Measurements from ENCODE around the gene KMT5B. TPM values are rescaled to one million over a fixed set of nuclear protein-coding genes. Genes with fewer than 3 reads are reported as not detected.
"Not testable (repeated sequence)": the region's sequence is repeated elsewhere in the genome, so short reads cannot be mapped to it uniquely, and the experiment has no call there.

KMT5B gene
- 52.2 TPM for total RNA-seq

DNA sequence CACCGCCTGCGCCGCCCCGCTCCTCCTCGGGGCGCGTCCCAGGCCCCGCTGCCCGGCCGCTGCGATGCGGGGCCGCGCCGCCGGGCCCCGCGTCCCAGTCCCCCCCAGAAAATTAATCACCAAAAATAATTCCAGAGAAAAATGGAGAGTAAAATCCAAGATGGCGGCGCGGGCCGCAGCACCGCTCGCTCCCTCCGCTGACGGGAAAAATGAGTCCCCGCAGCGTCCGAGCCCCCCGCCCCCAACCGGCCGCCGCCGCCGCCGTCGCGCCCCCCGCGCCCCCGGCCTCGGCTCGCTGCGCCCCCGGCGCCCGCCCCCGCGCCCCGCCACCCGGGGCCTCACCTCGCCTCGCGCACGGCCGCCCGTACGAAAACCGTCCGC is at the start of gene KMT5B:
KMT5B (minus strand) TSS at position 162 of the 381 bp plus-strand sequence. CDS start 23,220 bp downstream, outside the sequence.
- DNase-seq (ENCODE audit: low spot score), result peak; percentile 43

GRCh38 chr11:68262544-68262827 is 49.4 kb upstream of the KMT5B start:
- DNase-seq (ENCODE audit: low spot score), result no peak

DNA sequence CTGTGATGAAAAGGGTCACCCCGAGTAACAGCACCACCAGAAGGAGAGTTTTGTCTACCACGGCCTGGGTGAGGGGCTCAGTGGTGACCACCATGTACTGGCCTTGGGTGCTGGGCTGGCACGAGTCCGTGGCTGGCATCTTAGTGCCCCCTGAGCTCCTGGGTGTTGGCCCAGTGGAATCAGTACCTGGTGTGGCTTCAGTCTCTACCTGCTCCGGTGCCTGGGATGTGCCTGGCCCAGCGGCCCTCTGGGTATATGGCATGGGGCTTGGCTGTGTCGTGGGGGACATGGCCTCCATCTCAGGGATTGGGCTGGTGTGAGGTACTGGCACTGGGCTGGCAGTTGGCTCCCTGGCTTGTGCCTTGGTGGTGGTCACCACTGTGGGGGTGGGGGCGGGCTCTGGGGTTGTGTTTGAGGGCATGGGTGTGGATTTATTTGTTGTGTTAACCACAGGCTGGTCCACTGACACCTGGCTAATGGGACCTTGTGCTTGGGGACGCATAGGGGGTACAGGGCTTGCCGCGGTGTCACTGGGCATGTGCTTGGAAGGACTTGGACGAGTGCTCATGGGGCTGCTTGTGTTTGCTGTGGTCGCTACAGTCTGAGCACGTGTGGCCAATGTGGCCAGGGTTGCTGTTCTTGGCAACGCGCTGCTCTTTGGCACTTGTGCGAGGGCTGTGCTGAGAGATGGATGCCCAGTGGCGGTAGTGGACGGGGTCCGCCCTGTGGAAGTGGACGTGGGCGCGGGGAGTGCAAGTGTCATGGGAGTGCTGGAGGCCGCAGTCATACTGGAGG is 48.9 kb upstream of the KMT5B start:
- DNase-seq (ENCODE audit: low spot score), result no peak

GRCh38 chr11:68261006-68261405 is 47.9 kb upstream of the KMT5B start:
- no peak for DNase-seq (ENCODE audit: low spot score)

DNA sequence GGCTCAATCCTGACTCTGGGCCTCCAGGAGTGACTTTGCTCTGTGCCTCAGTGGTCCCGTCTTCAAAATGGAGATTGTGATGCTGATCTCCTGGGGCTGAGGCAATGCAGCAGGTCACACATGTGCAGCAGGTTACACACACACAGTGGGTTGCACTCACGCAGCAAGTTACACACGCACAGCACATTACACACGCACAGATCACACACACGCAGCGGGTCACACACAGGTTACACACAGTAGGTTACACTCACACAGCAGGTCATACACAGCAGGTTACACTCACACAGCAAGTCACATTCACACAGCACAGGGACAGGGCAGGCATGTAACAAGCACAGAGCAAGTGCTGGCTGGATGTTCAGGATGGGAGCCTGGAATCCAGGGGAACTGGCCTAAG is 47.4 kb upstream of the KMT5B start:
- no peak for DNase-seq (ENCODE audit: low spot score)

DNA sequence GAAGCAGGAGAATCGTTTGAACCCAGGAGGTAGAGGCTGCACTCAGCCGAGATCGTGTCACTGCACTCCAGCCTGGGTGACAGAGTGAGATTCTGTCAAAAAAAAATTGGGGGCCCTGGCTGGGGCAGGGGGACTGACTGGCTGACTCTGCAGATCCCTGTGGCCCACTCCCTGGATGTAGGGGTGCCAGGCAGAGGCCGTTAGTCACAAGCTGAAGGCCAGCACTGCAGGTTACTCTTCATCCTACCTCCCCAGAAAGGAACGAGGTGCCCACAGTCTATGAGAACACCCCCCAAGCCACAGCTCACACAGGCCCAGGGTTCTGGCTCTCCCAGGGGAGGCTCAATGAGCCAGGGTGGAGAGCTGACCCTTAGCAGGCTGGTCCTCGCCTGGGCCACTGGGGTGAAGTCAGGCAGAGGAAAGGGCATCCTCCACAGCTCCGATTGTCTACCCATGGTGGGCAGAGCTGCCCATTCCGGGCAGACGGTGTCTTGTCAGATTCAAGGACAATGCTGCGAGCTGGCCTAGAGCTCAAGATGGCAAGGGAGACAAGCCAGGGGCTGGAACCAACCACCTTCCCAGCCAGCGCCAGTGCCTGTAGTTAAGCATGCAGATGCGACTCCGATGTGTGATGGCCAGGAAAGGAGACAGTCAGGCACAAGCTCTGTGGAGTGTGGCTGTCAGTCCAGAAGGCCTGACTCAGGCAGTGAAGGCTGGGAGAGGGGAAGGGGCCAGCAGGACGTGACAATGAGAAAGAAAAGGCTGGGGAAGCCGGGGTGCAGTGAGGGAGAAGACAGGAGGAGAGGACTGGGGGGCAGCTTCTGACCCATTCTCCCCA is 46.2 kb upstream of the KMT5B start:
- DNase-seq (ENCODE audit: low spot score), result no peak

- no peak for DNase-seq (ENCODE audit: low spot score)
These were observed 45.3 kb upstream of the KMT5B start for GRCh38 chr11:68258363-68258765.

DNA sequence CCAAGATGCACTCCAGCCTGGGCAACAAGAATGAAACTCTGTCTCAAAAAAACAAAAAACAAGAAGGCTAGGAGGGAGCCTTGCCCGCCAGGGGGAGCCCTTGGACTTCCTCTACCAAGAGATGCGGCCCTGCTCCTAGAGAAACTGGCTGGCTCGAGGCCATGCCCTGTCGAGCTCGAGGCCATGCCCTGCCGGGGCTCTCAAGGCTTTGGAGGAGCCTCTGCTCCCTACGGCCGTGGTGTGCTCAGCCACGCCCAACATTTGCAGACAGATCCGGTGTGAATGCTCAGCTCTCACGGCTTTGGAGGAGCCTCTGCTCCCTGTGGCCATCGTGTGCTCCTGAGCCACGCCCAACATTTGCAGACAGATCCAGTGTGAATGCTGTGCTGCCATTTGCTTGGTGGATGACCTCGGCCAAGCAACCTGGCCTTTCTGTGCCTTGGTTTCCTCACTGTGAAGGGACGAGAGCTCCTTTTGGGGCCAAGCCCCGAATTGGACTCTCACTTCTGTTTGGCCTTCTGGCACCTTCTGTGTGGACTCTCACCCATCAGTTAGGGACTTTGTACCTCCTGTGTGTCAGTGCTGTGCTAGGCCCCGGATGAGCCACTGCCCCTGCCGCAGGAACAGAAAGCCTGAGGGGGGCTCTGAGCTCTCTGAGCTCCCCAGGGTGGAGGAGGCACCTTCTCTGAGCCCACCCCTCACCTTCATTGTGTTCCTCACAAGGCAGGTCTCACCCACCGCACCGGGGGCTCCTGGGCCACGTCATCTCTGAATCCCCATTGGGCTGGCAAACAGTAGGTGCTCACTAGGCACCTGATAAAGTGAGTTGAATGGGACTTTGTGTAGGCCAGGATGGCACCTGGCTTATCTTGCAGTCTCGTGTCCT is 44.6 kb upstream of the KMT5B start:
- peak; percentile 96 for DNase-seq (ENCODE audit: low spot score)

- no peak for DNase-seq (ENCODE audit: low spot score)
These were observed 43.2 kb upstream of the KMT5B start for GRCh38 chr11:68256331-68256741.

GRCh38 chr11:68255526-68255925 is 42.4 kb upstream of the KMT5B start:
- no peak for DNase-seq (ENCODE audit: low spot score)

DNA sequence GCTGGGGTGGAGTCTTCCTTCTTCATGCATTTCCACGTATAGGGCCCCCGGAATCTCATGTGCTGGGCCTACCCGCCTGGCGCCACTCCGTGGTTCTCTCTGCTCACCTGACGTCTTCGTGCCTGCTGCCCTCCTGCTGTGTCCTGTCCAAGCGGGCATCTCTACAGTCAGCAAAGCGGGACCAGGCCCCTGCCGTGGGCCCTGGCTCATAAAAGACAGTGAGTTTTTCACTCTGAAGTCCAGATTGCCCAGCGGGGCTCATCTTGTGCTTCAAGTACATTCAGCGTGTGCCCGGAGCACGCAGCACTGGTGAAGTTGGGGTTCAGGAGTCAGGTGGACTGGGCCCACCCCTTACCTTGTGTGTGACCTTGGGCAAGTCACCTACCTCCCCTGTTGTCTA is 41.3 kb upstream of the KMT5B start:
- DNase-seq (ENCODE audit: low spot score), result no peak

DNA sequence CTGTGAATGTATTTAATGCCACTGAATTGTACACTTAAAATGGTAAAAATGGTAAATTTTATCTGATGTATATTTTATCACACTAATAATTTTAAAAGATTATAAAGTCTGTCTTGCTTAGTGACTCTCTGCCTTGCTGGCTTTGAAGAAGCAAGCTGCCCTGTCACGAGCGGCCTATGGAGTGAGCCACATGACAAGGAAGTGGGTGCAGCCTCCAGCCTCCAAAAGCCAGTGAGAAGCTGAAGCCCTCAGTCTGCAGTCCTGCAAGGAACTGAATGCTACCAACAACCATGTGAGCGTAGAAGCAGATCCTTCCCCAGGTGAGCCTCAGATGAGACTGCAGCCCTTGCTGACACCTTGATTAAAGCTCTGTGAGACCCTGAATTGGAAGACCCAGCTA is 38.7 kb upstream of the KMT5B start:
- DNase-seq (ENCODE audit: low spot score), result no peak

DNA sequence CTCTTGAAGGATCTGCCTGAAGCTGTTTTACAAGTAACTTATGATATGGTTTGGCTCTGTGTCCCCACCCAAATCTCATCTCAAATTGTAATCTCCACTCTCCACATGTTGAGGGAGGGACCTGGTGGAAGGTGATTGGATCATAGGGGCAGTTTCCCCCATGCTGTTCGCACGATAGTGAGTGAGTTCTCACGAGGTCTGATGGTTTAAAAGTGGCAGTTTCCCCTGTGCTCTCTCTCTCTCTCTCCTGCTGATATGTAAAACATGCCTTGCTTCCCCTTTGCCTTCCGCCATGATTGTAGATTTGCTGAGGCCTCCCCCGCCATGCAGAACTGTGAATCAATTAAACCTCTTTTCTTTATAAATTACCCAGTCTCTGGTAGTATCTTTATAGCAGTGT is 31.8 kb upstream of the KMT5B start:
- DNase-seq (ENCODE audit: low spot score), result not testable (repeated sequence)

GRCh38 chr11:68243847-68244246 is 30.8 kb upstream of the KMT5B start:
- DNase-seq (ENCODE audit: low spot score), result not testable (repeated sequence)

- no peak for DNase-seq (ENCODE audit: low spot score)
These were observed 29.5 kb upstream of the KMT5B start for GRCh38 chr11:68242616-68243015.

- no peak for DNase-seq (ENCODE audit: low spot score)
These were observed 18.5 kb upstream of the KMT5B start for GRCh38 chr11:68231621-68232020.

- no peak for DNase-seq (ENCODE audit: low spot score)
These were observed 16.5 kb upstream of the KMT5B start for GRCh38 chr11:68229601-68230000.

GRCh38 chr11:68226421-68226820 is 13.3 kb upstream of the KMT5B start:
- no peak for DNase-seq (ENCODE audit: low spot score)

- no peak for DNase-seq (ENCODE audit: low spot score)
These were observed 11.5 kb upstream of the KMT5B start for GRCh38 chr11:68224606-68225005.

DNA sequence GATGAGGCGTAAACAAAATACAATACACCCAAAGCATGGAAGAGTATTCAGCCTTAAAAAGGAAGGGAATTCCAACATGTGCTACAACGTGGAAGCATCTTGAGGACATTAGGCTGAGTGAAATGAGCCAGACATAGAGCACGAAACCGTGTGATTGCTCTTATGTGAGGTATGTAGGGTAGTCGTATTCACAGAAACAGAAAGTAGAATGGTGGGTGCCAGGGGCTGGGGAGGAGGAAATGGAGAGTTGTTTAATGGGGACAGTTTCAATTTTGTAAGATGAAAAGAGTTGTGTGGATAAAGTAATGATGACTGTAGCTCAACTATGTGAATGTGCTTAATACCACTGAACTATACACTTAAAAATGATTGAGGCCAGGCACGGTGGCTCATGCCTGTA is 10.2 kb upstream of the KMT5B start:
- DNase-seq (ENCODE audit: low spot score), result no peak

GRCh38 chr11:68221406-68221805 is 8.3 kb upstream of the KMT5B start:
- no peak for DNase-seq (ENCODE audit: low spot score)
